MM.1S (cell line): ENCODE results near the gene IL13.

ENCODE experiments used
- EZH2 ChIP-seq: fragments of 300-600 bp; sonication (generic); optimal IDR thresholded peaks from 2 replicates; pipeline ENCODE3; 2017; ENCODE audit warnings: low read depth, mild to moderate bottlenecking, antibody characterized with exemption, low read length, mixed read lengths
- TF ChIP-seq, protein P1 (sequence below): fragments of 300-600 bp; sonication (generic); IDR thresholded peaks from 2 replicates; pipeline ENCODE4 v1.5.1; 2016; ENCODE audit warnings: antibody characterized with exemption, low read length, mixed read lengths

GRCh38 chr5:132667309-132667708, 9.3 kb downstream of the IL13 start:
- TF ChIP-seq, protein P1, sequence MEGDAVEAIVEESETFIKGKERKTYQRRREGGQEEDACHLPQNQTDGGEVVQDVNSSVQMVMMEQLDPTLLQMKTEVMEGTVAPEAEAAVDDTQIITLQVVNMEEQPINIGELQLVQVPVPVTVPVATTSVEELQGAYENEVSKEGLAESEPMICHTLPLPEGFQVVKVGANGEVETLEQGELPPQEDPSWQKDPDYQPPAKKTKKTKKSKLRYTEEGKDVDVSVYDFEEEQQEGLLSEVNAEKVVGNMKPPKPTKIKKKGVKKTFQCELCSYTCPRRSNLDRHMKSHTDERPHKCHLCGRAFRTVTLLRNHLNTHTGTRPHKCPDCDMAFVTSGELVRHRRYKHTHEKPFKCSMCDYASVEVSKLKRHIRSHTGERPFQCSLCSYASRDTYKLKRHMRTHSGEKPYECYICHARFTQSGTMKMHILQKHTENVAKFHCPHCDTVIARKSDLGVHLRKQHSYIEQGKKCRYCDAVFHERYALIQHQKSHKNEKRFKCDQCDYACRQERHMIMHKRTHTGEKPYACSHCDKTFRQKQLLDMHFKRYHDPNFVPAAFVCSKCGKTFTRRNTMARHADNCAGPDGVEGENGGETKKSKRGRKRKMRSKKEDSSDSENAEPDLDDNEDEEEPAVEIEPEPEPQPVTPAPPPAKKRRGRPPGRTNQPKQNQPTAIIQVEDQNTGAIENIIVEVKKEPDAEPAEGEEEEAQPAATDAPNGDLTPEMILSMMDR = no peak
- TF ChIP-seq EZH2 = no peak
